Muscle layer of duodenum (tissue), 2 donors: ENCODE data around the gene UNKL.

ENCODE experiments used
- H3K27ac ChIP-seq: one replicate; pipeline ENCODE4 v1.7.0; 2013; ENCODE audit warnings: mild to moderate bottlenecking, low read length
- H3K27me3 ChIP-seq: one replicate; pipeline ENCODE4 v1.7.0; 2013; ENCODE audit warnings: low read depth, mild to moderate bottlenecking, control low read depth, low read length
- H3K36me3 ChIP-seq, 2 donors: one replicate each; pipeline ENCODE4 v1.7.0; 2013; ENCODE audit warnings: low read length in 2 of 2, control low read depth in 1 of 2, mild to moderate bottlenecking in 1 of 2; ENCODE audit not compliant: insufficient read depth in 2 of 2, control insufficient read depth in 1 of 2
- H3K4me1 ChIP-seq, 2 donors: one replicate each; pipeline ENCODE4 v1.7.0; 2013; ENCODE audit warnings: low read length in 2 of 2, mild to moderate bottlenecking in 2 of 2, control low read depth in 1 of 2, moderate library complexity in 1 of 2; ENCODE audit not compliant: insufficient read depth in 2 of 2, control insufficient read depth in 1 of 2
- H3K4me3 ChIP-seq, 2 donors: one replicate each; pipeline ENCODE4 v1.7.0; 2013; ENCODE audit warnings: low read length in 2 of 2, low read depth in 1 of 2, mild to moderate bottlenecking in 1 of 2
- H3K9me3 ChIP-seq, 2 donors: one replicate each; pipeline ENCODE4 v1.7.0; 2013; ENCODE audit warnings: low read length in 2 of 2, control low read depth in 1 of 2, mild to moderate bottlenecking in 1 of 2; ENCODE audit not compliant: control insufficient read depth in 1 of 2
- donor health status: healthy.

UNKL gene

DNA sequence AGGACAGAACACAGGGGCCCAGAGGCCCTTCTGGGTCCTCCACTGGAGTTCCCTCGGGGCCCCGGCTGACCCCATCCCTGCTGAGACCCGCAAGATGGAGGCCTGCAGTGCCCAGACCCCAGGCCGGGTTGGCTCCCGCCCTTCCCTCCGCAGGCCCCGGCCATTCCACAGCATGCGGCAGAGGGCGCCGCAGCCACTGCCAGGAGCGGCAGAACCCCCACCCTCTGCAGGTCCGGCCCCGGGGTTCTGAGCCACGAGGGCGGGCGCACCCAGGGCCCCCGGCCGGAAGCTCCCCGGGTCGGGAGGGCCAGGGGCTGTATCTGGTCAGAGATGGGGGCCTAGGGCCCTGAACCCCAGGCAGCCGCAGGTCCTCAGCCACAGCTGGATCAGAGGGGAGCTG lies 14.0 kb upstream of the UNKL start:
- H3K4me1 ChIP-seq, result no peaks in the 10 kb centered on the region
- H3K4me3 ChIP-seq, result no peak overlapping the region
- H3K9me3 ChIP-seq, result no peaks in the 10 kb centered on the region
- no peaks in the 10 kb centered on the region for H3K27me3 ChIP-seq
- no peak overlapping the region for H3K27ac ChIP-seq
- no peaks in the 10 kb centered on the region for H3K36me3 ChIP-seq

DNA sequence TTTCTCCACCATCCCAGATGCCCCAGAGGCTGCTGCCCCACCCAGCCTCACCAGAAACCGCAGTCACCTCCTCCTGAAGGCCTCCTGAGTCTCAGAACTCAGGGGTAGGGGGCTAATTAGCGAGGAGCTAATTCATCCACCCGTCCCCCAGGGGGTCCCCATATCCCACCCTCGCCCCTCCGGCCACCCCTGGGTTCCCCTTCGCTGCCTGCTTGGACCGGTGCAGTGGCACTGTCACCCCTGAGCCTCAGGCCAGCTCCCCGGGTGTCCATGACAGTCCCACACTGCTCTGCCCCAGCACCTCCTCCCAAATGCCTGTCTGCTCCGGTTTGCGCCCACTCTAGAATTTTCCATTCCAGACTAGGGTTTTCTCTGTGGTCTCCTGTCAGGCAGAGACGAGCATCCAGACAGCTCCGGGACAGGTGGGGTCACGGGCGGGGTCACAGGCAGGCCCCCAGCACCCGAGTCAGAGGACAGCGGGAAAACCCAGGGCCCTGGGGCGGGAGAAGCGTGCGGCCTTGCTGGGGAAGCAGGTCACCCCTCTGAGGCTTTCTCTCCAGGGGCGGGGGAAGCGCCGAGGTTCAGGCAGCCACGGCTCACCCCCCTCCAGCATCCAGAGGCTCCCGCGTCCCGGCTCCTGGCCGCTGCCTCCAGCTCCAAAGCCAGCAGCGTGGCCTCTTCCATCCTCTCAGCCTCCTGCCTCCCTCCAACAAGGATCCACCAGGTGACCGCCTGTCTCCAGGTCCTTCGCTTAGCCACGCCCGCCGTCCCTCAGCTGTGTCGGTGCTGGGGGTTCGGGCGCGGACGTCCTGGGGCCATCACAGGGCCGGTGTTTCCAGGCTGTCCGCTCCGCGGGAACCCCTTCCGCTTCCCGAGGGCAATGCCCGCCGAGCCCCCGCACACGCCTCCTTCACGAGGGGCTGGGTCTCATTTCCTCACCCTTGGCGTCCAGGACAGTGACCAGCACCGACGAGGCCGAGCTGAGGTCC lies 13.3 kb upstream of the UNKL start:
- Histone ChIP-seq H3K9me3 (no peaks in the 10 kb centered on the region), H3K4me1 (no peaks in the 10 kb centered on the region), H3K27me3 (no peaks in the 10 kb centered on the region), H3K4me3 (no peak overlapping the region), H3K36me3 (no peaks in the 10 kb centered on the region), H3K27ac (no peak overlapping the region)

DNA sequence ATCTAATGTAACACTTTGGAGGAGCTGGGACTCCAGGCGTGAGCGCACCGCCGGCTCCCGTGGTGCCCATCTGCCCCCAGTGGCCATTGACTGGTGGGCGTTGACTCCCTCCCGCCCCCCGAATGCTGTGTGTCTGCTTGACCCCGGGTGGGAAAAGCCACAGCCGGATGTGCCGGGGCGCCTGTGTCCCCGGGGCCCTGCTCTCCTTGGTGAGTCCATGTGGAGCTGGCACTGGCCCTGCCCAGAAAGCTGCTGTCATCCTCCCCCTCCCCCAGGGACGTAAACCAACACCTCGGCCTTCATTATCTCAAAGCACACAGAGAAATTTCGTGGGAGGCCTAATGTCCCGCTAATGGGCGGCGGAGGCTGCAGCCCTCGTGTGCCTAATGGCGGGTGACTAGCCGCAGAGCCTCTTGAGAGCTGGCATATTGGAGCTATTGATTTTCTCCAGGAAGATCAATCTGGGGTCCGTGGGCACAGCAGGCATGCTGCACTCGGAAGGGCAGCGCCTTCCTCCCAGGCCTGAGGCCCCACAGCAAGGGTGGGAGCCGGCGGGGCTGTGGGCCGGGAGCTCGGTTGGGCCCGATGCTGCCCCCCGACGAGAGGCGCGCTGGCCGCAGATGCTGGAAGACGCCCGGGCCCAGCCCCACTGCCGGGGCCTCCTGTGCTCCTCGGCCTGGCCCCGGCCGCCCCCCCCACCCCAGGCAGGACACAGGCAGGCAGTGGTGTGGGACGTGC lies 12.4 kb upstream of the UNKL start:
- peaks cover 0 to 2% of the 10 kb centered on the region in 2 donors for H3K4me1 ChIP-seq
- H3K4me3 ChIP-seq, result no peak overlapping the region
- H3K27ac ChIP-seq, result no peak overlapping the region
- H3K36me3 ChIP-seq, result no peaks in the 10 kb centered on the region
- H3K9me3 ChIP-seq, result no peaks in the 10 kb centered on the region
- H3K27me3 ChIP-seq, result no peaks in the 10 kb centered on the region

DNA sequence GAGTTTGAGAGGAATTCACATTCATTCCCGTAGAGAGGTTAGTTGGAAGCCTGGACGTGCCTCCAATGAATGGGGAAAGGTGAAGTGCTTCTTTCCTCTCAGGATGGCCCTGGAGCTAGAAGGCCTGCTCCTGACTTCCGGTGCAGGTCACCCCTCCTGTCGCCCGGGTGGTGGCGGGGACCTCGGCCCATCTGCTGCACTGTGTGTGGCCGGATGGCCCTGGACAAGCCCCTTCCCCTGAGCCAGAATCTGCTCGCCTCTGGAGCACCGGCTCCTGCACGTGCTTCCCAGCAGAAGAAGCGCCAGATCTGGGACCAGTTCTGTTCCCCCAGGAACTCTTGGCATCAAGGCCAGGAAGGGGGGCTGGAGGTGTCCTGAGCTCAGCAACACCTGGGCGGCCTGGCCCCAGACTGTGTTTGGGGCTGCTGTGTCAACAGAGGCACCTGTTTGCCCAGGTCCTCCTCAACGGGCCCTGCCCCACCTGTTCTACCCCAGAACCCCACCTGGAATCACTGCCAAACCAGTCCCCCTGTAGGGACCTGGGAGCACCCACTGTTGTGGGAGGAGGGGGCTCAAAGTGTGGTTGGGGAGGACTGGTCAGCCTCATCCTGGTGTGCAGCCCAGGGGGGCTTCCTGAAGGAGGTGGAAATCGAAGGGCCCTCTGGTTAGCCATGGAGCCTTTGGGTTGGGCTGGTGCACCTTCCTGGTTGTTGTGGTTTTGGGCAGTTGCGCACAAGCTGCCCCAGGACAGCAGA lies 11.3 kb upstream of the UNKL start:
- no peaks in the 10 kb centered on the region for H3K9me3 ChIP-seq
- H3K27ac ChIP-seq, result no peak overlapping the region
- H3K4me3 ChIP-seq, result no peak overlapping the region
- H3K36me3 ChIP-seq, result no peaks in the 10 kb centered on the region
- H3K27me3 ChIP-seq, result no peaks in the 10 kb centered on the region
- H3K4me1 ChIP-seq, result peaks cover 0 to 3% of the 10 kb centered on the region in 2 donors

DNA sequence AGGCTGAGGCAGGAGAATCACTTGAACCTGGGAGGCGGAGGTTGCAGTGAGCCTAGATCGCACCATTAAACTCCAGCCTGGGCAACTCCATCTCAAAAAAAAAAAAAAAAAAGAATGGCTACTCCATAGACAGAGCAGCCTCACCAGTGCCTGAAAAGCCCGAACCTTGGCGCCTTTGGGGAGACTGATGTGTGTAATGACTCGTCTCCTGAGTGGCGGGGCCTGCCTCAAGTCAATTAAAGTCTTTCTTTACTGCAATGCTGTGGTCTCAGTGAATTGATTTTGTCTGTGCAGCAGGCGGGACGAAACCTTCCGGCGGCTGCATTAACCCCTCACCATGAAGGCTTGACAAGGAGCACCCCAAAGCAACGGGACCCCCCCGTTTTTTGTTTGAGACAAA lies 9.5 kb upstream of the UNKL start:
- Histone ChIP-seq H3K27me3 (no peaks in the 10 kb centered on the region), H3K4me1 (peaks cover 0 to 16% of the 10 kb centered on the region in 2 donors), H3K27ac (no peak overlapping the region), H3K36me3 (no peaks in the 10 kb centered on the region), H3K9me3 (no peaks in the 10 kb centered on the region), H3K4me3 (no peak overlapping the region)

DNA sequence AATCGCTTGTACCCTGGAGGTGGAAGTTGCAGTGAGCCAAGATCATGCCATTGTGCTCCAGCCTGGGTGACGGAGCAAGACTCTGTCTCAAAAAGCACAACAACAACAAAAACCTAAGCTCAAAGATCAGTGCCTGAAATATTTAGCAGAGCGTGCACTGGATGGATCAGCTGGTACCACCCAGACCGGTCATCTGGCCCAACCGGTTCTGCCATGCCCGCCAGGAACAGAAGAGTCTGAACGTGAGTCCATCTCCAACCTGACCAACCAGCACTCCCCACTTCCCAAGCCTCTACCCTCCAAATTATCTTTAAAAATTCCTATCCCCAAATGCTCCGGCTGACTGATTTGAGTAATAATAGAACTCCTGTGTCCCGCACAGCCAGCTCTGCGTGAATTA lies 7.6 kb upstream of the UNKL start:
- H3K4me3 ChIP-seq, result no peak overlapping the region
- no peaks in the 10 kb centered on the region for H3K9me3 ChIP-seq
- H3K27ac ChIP-seq, result no peak overlapping the region
- peaks cover 0 to 26% of the 10 kb centered on the region in 2 donors for H3K4me1 ChIP-seq
- H3K36me3 ChIP-seq, result no peaks in the 10 kb centered on the region
- no peaks in the 10 kb centered on the region for H3K27me3 ChIP-seq

DNA sequence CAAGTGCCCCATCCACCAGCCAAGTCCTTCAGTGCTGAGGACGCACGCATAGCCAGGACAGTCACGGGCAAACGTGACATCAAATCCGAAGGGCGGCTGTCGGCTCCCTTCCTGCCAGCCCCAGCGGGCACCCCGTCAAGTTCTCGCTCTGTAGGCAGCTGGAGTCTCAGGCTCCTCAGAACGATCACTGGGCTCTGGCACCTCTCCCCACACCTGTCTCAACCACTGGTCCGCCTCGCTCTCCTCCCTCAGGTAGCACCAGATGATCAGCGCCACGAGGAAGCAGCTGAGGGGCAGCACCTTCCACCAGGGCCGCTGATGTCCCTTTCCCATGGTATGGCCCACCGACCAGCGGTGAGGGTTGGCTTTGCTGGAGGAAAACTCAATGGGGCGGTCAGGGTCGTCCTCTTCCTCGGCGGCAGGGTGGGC lies 5.6 kb upstream of the UNKL start:
- Histone ChIP-seq H3K36me3 (no peaks in the 10 kb centered on the region), H3K4me3 (peak overlapping the region; percentile 91 to 97), H3K27ac (peak overlapping the region; percentile 89), H3K27me3 (no peaks in the 10 kb centered on the region), H3K9me3 (no peaks in the 10 kb centered on the region), H3K4me1 (peaks cover 0 to 26% of the 10 kb centered on the region in 2 donors)

DNA sequence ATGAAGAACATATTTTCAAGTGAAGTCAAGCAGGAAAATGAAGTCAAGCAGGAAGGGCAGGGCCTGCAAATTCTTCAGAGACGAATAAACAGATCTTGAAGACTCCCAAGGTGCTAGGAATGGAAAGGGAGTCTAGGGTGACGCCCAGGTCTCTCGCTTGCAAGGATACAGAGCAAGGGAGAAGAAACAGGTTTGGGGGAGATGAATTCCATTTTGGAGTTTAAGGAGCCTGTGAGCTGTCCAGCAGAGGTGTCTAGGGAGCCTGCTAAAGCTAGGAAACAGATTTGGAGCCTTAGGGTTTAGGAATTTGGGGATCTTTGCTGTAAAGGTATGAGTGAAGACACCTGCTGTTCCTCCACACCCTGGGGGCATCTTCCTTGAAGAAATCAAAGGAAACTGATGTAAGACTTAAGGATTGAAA lies 2.0 kb upstream of the UNKL start:
- H3K4me1 ChIP-seq, result peaks cover 0 to 37% of the 10 kb centered on the region in 2 donors
- H3K9me3 ChIP-seq, result no peaks in the 10 kb centered on the region
- H3K4me3 ChIP-seq, result no peak overlapping the region
- H3K27me3 ChIP-seq, result no peaks in the 10 kb centered on the region
- no peak overlapping the region for H3K27ac ChIP-seq
- H3K36me3 ChIP-seq, result no peaks in the 10 kb centered on the region

DNA sequence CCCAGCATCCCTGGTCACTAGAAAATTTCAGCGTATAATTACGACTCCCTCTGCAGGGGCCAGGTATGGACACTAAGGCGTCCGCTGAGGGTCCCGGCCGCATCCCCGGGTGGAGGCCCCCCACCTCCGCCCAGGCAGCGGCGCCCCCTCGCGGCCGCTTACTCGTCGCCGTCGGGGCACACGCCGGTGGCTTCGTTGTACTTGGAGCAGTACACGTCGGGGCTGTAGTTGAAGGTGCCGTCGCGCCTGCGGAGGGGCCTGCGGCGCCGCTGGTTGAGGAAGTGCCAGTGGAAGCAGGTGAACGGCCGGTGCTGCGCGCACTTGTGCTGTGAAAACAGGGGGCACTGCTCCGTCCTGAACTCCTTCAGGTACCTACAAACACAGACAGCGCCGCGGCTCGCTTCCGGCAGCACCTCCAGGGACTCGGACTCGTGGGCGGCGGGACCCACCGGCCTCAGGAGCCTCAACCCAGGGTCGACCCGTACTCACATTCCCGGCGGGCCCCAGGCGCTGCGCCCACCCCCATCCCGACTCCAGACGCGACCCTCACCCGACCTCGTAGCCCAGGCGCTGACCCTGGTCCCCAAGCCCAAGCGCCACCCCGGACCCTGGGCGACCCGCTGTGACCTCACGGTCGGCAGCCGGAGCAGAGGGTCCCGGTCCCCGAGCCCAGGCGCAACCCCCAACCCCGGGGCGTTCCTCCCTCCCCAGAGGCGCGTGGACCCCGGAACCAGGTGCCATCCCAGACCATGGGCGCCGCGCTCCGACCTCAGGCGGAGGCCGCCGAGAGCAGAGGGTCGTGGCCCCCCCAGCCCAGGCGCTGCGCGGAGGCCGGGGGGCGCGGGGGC lies 596 bp downstream of the UNKL start:
- Histone ChIP-seq H3K4me1 (peaks cover 0 to 23% of the 10 kb centered on the region in 2 donors), H3K36me3 (peaks cover 0 to 4% of the 10 kb centered on the region in 2 donors), H3K9me3 (no peaks in the 10 kb centered on the region), H3K27ac (no peak overlapping the region), H3K27me3 (no peaks in the 10 kb centered on the region), H3K4me3 (peak overlapping the region; percentile 50 to 89)

DNA sequence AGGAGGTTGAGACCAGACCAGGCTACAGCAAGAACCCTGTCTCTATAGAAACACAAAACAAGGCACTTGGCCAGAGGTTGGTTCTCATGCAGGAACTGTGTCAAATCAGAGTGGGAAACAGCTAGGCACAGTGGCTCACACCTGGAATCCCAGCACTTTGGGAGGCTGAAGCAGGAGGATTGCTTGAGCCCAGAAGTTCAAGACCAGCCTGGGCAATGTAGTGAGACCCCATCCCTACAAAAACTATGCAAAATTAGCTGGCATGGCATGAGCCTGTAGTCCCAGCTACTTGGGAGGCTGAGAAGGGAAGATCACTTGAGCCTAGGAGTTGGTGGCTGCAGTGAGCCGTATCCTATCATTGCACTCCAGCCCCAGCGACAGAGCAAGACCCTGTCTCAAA lies 1.7 kb downstream of the UNKL start:
- H3K9me3 ChIP-seq, result no peaks in the 10 kb centered on the region
- no peak overlapping the region for H3K4me3 ChIP-seq
- H3K36me3 ChIP-seq, result peaks cover 0 to 4% of the 10 kb centered on the region in 2 donors
- no peaks in the 10 kb centered on the region for H3K27me3 ChIP-seq
- peaks cover 0 to 24% of the 10 kb centered on the region in 2 donors for H3K4me1 ChIP-seq
- H3K27ac ChIP-seq, result no peak overlapping the region
